ENCODE data around the gene RNF217.
"Not testable (repeated sequence)": the region's sequence is repeated elsewhere in the genome, so short reads cannot be mapped to it uniquely, and the experiment has no call there.

The RNF217 gene

DNA sequence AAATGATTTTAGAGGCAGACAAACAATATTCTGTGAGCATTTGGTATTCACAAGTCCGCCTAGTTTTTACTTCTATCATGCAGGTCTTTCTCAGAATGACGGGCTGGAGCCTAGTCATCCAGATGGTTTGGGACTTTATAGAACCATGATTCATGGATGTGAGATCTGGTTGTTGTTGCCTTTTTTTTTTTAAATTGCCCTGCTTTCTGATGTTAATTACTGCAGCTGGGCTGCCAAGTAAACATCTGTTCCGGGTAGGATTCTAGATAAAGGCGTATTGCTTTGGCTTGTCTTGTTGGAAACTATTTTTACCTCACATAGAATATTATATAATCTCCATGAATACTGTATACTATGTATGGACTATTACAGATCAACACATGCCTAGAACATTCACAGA, 58.1 kb downstream of the RNF217 start:
- no peak overlapping the region for H3K9ac ChIP-seq (ENCODE audit: low read length)
- peaks cover 14% of the 10 kb centered on the region for H3K4me1 ChIP-seq (ENCODE audit: insufficient read depth, low read length)
- H3K27ac ChIP-seq (ENCODE audit: low read depth, low read length) = no peak overlapping the region
- no peak overlapping the region for H3K4me3 ChIP-seq (ENCODE audit: low read depth in 1 of 2, low read length in 2 of 2)
- peaks cover 4% of the 10 kb centered on the region for H3K36me3 ChIP-seq (ENCODE audit: insufficient read depth, low read length)
- no peaks in the 10 kb centered on the region for H3K9me3 ChIP-seq (ENCODE audit: low read length)
- no peaks in the 10 kb centered on the region for H3K27me3 ChIP-seq (ENCODE audit: control insufficient read depth in 1 of 2, insufficient read depth in 2 of 2, low read length in 2 of 2)

DNA sequence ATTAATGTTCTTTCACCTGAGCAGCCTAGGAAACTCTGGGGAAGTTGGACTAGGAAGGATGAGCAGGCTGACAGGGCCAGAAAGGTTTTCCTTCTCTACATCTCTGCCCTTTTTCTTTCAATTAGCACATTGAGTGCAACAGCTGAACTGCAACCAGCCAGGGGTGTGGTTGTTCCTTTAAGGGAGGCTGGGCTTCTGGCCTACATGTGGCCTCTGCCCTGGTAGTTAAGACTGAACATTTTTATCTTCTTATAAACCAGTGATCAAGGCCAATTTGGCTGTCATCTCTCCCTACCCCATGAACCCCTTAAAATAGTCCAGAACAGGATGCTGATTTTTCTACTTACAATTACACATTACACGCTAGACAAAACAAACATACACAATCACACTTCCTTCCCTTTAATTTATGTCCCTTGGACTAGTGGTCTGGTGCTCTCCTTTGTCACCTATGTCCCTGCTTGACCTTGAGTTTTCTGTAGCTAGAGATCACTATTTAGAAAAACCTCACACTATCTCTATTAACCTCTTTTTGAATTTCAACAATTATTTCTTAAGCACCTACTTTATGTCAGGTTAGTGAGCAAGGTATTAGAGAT, 60.3 kb downstream of the RNF217 start:
- Histone ChIP-seq H3K9me3 (ENCODE audit: low read length) (no peaks in the 10 kb centered on the region), H3K36me3 (ENCODE audit: insufficient read depth, low read length) (peaks cover 4% of the 10 kb centered on the region), H3K27ac (ENCODE audit: low read depth, low read length) (peak overlapping the region; percentile 19), H3K9ac (ENCODE audit: low read length) (no peak overlapping the region), H3K27me3 (ENCODE audit: control insufficient read depth in 1 of 2, insufficient read depth in 2 of 2, low read length in 2 of 2) (no peaks in the 10 kb centered on the region), H3K4me3 (ENCODE audit: low read depth in 1 of 2, low read length in 2 of 2) (no peak overlapping the region), H3K4me1 (ENCODE audit: insufficient read depth, low read length) (peaks cover 14% of the 10 kb centered on the region)

DNA sequence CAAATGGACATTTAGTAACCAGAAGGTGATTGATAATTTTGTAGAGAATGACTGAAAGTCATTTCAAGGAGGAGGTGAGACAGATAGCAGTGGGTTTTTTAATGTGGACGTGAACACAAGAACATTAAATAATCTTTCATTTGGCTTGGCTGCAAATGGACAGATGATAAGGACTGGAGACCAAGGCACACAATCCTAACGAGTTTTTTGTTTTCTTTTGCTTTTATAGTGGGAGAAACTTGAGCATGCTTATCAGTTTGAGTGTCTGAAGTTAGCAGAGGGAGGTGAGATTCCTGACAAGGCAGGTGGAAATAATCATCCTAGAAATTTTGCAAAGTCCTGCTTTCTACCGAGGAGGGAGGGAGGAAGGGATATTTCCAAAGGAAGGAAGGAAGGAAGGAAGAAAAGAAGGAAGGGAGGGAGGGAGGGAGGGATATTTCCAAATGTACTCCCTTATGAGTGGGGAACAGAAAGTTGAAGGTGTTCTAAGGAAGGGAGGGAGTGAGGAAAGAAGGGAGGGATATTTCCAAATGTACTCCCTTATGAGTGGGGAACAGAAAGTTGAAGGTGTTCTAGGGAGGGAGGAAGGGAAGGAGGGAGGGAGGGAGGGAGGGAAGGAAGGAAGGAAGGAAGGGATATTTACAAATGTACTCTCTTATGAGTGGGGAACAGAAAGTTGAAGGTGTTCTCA, 63.1 kb downstream of the RNF217 start:
- no peak overlapping the region for H3K4me3 ChIP-seq (ENCODE audit: low read depth in 1 of 2, low read length in 2 of 2)
- H3K27ac ChIP-seq (ENCODE audit: low read depth, low read length) = no peak overlapping the region

DNA sequence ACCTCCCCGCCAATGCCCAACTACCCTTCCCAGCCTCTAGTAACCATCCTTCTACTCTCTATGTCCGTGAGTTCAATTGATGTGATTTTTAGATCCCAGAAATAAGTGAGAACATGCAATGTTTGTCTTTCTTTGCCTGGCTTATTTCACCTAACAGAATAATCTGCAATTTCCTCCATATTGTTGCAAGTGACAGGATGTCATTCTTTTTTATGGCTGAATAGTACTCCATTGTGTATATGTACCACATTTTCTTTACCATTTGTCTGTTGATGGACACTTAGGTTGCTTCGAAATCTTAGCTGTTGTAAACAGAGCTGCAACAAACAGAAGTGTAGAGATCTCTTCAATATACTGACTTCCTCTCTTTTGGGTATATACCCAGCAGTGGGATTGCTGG, 65.0 kb downstream of the RNF217 start:
- no peaks in the 10 kb centered on the region for H3K36me3 ChIP-seq (ENCODE audit: insufficient read depth, low read length)
- peaks cover 10% of the 10 kb centered on the region for H3K4me1 ChIP-seq (ENCODE audit: insufficient read depth, low read length)
- no peak overlapping the region for H3K27ac ChIP-seq (ENCODE audit: low read depth, low read length)
- H3K9me3 ChIP-seq (ENCODE audit: low read length) = no peaks in the 10 kb centered on the region
- no peak overlapping the region for H3K4me3 ChIP-seq (ENCODE audit: low read depth in 1 of 2, low read length in 2 of 2)
- H3K27me3 ChIP-seq (ENCODE audit: control insufficient read depth in 1 of 2, insufficient read depth in 2 of 2, low read length in 2 of 2) = no peaks in the 10 kb centered on the region
- H3K9ac ChIP-seq (ENCODE audit: low read length) = no peak overlapping the region

More for the DNA sequence above, 63.1 kb downstream of the RNF217 start:
- Histone ChIP-seq H3K27me3 (ENCODE audit: control insufficient read depth in 1 of 2, insufficient read depth in 2 of 2, low read length in 2 of 2) (no peaks in the 10 kb centered on the region), H3K9ac (ENCODE audit: low read length) (no peak overlapping the region), H3K4me1 (ENCODE audit: insufficient read depth, low read length) (peaks cover 14% of the 10 kb centered on the region), H3K36me3 (ENCODE audit: insufficient read depth, low read length) (no peaks in the 10 kb centered on the region), H3K9me3 (ENCODE audit: low read length) (no peaks in the 10 kb centered on the region)

DNA sequence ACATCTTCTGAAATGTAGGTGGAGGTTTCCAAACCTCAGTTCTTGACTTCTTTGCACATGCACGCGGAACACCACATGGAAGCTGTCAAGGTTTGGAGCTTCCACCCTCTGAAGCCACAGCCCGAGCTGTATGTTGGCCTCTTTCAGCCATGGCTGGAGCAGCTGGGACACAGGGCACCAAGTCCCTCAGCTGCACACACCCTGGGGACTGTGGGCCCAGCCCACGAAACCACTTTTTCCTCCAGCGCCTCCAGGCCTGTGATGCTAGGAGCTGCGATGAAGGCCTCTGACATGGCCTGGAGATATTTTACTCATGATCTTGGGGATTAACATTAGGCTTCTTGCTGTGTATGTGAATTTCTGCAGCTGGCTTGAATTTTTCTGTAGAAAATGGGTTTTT, 68.7 kb downstream of the RNF217 start:
- H3K9ac ChIP-seq (ENCODE audit: low read length) = no peak overlapping the region
- no peak overlapping the region for H3K27ac ChIP-seq (ENCODE audit: low read depth, low read length)
- no peaks in the 10 kb centered on the region for H3K27me3 ChIP-seq (ENCODE audit: control insufficient read depth in 1 of 2, insufficient read depth in 2 of 2, low read length in 2 of 2)
- no peak overlapping the region for H3K4me3 ChIP-seq (ENCODE audit: low read depth in 1 of 2, low read length in 2 of 2)
- no peaks in the 10 kb centered on the region for H3K36me3 ChIP-seq (ENCODE audit: insufficient read depth, low read length)
- no peaks in the 10 kb centered on the region for H3K4me1 ChIP-seq (ENCODE audit: insufficient read depth, low read length)
- H3K9me3 ChIP-seq (ENCODE audit: low read length) = no peaks in the 10 kb centered on the region

DNA sequence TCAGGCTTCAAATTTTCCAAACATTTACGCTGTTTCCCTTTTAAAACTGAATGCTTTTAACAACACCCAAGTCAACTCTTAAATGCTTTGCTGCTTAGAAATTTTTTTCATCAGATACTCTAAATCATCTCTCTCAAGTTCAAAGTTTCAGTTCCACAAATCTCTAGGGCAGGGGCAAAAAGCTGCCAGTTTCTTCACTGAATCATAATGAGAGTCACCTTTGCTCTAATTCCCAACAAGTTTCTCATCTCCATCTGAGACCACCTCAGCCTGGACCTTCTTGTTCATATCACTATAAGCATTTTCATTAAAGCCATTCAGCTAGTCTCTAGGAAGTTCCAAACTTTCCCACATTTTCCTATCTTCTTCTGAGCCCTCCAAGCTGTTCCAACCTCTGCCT, 69.1 kb downstream of the RNF217 start:
- no peaks in the 10 kb centered on the region for H3K9me3 ChIP-seq (ENCODE audit: low read length)
- no peak overlapping the region for H3K27ac ChIP-seq (ENCODE audit: low read depth, low read length)
- no peaks in the 10 kb centered on the region for H3K27me3 ChIP-seq (ENCODE audit: control insufficient read depth in 1 of 2, insufficient read depth in 2 of 2, low read length in 2 of 2)
- H3K9ac ChIP-seq (ENCODE audit: low read length) = no peak overlapping the region
- no peaks in the 10 kb centered on the region for H3K36me3 ChIP-seq (ENCODE audit: insufficient read depth, low read length)
- H3K4me3 ChIP-seq (ENCODE audit: low read depth in 1 of 2, low read length in 2 of 2) = no peak overlapping the region
- no peaks in the 10 kb centered on the region for H3K4me1 ChIP-seq (ENCODE audit: insufficient read depth, low read length)

DNA sequence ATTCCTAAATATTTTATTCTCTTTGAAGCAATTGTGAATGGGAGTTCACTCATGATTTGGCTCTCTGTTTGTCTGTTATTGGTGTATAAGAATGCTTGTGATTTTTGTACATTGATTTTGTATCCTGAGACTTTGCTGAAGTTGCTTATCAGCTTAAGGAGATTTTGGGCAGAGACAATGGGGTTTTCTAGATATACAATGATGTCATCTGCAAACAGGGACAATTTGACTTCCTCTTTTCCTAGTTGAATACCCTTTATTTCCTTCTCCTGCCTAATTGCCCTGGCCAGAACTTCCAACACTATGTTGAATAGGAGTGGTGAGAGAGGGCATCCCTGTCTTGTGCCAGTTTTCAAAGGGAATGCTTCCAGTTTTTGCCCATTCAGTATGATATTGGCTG, 72.7 kb downstream of the RNF217 start:
- not testable (repeated sequence) for H3K4me1 ChIP-seq (ENCODE audit: insufficient read depth, low read length); H3K9ac ChIP-seq (ENCODE audit: low read length); H3K36me3 ChIP-seq (ENCODE audit: insufficient read depth, low read length); H3K4me3 ChIP-seq (ENCODE audit: low read depth in 1 of 2, low read length in 2 of 2); H3K27ac ChIP-seq (ENCODE audit: low read depth, low read length); H3K9me3 ChIP-seq (ENCODE audit: low read length); H3K27me3 ChIP-seq (ENCODE audit: control insufficient read depth in 1 of 2, insufficient read depth in 2 of 2, low read length in 2 of 2)

DNA sequence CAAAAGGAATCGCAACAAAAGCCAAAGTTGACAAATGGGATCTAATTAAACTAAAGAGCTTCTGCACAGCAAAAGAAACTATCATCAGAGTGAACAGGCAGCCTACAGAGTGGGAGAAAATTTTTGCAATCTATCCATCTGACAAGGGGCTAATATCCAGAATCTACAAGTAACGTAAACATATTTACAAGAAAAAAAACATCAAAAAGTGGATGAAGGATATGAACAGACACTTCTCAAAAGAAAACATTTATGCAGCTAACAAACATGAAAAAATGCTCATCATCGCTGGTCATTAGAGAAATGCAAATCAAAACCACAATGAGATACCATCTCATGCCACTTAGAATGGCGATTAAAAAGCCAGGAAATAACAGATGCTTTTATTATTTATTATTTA, 74.2 kb downstream of the RNF217 start:
- H3K27ac ChIP-seq (ENCODE audit: low read depth, low read length); H3K4me3 ChIP-seq (ENCODE audit: low read depth in 1 of 2, low read length in 2 of 2): not testable (repeated sequence)

DNA sequence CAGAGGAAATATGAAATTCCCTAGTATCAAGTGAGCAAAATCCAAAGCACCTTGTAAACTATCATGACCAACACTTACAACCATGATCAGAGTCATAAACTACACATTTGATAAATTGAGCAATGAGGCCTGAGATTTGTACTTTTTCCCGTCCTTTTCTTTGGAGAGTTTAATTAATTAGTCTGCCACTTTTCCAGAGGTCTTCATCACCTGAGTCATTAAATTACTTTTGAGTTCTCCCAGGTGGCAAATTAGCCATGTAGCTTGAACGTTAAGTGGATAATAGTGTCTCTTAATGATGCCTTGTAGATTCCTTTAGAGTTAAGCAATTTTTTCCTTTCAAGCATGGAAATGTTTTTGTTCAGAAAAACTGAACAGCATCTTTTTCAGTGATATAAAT, 75.6 kb downstream of the RNF217 start:
- H3K27ac ChIP-seq (ENCODE audit: low read depth, low read length) = no peak overlapping the region
- H3K4me3 ChIP-seq (ENCODE audit: low read depth in 1 of 2, low read length in 2 of 2) = no peak overlapping the region
- no peak overlapping the region for H3K9ac ChIP-seq (ENCODE audit: low read length)
- no peaks in the 10 kb centered on the region for H3K9me3 ChIP-seq (ENCODE audit: low read length)
- H3K4me1 ChIP-seq (ENCODE audit: insufficient read depth, low read length) = peaks cover 26% of the 10 kb centered on the region
- H3K27me3 ChIP-seq (ENCODE audit: control insufficient read depth in 1 of 2, insufficient read depth in 2 of 2, low read length in 2 of 2) = no peaks in the 10 kb centered on the region
- H3K36me3 ChIP-seq (ENCODE audit: insufficient read depth, low read length) = no peaks in the 10 kb centered on the region

More for the DNA sequence above, 74.2 kb downstream of the RNF217 start:
- H3K9ac ChIP-seq (ENCODE audit: low read length); H3K9me3 ChIP-seq (ENCODE audit: low read length); H3K36me3 ChIP-seq (ENCODE audit: insufficient read depth, low read length); H3K27me3 ChIP-seq (ENCODE audit: control insufficient read depth in 1 of 2, insufficient read depth in 2 of 2, low read length in 2 of 2): not testable (repeated sequence)
- H3K4me1 ChIP-seq (ENCODE audit: insufficient read depth, low read length) = peaks cover 12% of the 10 kb centered on the region

DNA sequence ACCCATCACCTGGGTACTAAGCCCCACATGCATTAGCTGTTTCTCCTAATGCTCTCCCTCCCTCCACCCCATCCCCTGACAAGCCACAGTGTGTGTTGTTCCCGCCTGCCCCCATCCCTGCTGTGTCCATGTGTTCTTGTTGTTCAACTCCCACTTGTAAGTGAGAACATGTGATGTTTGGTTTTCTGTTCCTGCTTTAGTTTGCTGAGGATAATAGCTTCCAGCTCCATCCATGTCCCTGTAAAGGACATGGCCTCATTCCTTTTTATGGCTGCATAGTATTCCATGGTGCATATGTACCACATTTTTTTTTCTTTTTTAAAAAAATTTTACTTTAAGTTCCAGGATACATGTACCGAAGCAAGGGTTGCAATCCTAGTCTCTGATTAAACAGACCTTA, 76.7 kb downstream of the RNF217 start:
- Histone ChIP-seq H3K4me1 (ENCODE audit: insufficient read depth, low read length) (peaks cover 36% of the 10 kb centered on the region), H3K27ac (ENCODE audit: low read depth, low read length) (no peak overlapping the region), H3K27me3 (ENCODE audit: control insufficient read depth in 1 of 2, insufficient read depth in 2 of 2, low read length in 2 of 2) (no peaks in the 10 kb centered on the region), H3K4me3 (ENCODE audit: low read depth in 1 of 2, low read length in 2 of 2) (no peak overlapping the region), H3K9ac (ENCODE audit: low read length) (no peak overlapping the region), H3K36me3 (ENCODE audit: insufficient read depth, low read length) (no peaks in the 10 kb centered on the region), H3K9me3 (ENCODE audit: low read length) (no peaks in the 10 kb centered on the region)

DNA sequence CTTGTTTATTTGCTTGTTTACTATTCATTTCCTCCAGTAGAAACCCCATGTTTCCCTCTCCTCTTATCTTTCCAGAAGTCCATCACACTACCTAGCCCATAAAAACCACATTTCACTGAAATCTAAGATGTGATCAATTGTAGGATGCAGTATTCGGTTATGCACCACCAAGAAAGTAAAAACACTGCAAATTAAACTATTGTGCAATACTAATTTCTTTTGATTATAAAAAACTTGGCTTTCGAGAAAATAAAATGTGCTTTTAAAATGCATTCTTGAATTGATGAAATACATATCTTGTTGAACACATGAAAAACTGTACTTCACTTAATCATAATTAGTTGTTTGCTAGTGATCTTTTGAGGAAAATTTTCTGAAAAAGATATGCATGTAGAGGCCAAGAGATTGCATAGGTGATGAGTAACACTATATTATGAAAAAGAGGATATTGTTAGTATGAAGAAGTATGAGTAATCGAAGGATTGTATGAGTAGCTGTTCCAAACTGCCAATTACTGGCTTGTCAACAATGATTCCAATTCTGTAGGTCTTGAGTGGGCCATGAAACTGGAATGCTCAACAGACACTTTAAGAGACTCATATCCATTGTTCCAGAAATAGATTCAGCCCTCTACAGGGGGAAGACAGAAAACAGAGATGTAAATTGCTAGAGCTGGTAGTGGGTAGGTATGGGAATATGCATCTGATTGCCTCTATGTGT, 79.7 kb downstream of the RNF217 start:
- Histone ChIP-seq H3K9ac (ENCODE audit: low read length) (no peak overlapping the region), H3K27me3 (ENCODE audit: control insufficient read depth in 1 of 2, insufficient read depth in 2 of 2, low read length in 2 of 2) (no peaks in the 10 kb centered on the region), H3K4me1 (ENCODE audit: insufficient read depth, low read length) (peaks cover 36% of the 10 kb centered on the region), H3K36me3 (ENCODE audit: insufficient read depth, low read length) (peaks cover 15% of the 10 kb centered on the region), H3K4me3 (ENCODE audit: low read depth in 1 of 2, low read length in 2 of 2) (no peak overlapping the region), H3K9me3 (ENCODE audit: low read length) (no peaks in the 10 kb centered on the region), H3K27ac (ENCODE audit: low read depth, low read length) (no peak overlapping the region)
